HCT116 (cell line): ENCODE results near the gene STAT4.

ENCODE experiments used
- CTCF ChIP-seq, 3 experiments: fragments of 200-600 bp in 1 of 3; sonication (generic) in 1 of 3; IDR thresholded peaks in 2 of 3; conservative IDR thresholded peaks in 1 of 3; 2 replicates each; pipeline ENCODE4 v1.5.1; 2012 to 2017; ENCODE audit warnings: low read depth in 2 of 3, low read length in 2 of 3, antibody characterized with exemption in 1 of 3, borderline replicate concordance in 1 of 3, control low read depth in 1 of 3, mild to moderate bottlenecking in 1 of 3, mixed read lengths in 1 of 3, mixed run types in 1 of 3, moderate library complexity in 1 of 3; ENCODE audit not compliant: insufficient read depth in 1 of 3
- EZH2 ChIP-seq: fragments of 200-600 bp; sonication (generic); IDR thresholded peaks from 2 replicates; pipeline ENCODE4 v1.6.1; 2017; ENCODE audit warnings: antibody characterized with exemption, mixed run types
- JUND ChIP-seq: IDR thresholded peaks from 2 replicates; pipeline ENCODE4 v1.6.1; 2012
- MAX ChIP-seq: IDR thresholded peaks from 2 replicates; pipeline ENCODE4 v1.6.1; 2012
- POLR2A ChIP-seq: IDR thresholded peaks from 2 replicates; pipeline ENCODE4 v1.7.0; 2011; ENCODE audit warnings: borderline replicate concordance; ENCODE audit not compliant: insufficient read depth, insufficient read length; ENCODE audit errors: extremely low read depth
- POLR2AphosphoS5 ChIP-seq: IDR thresholded peaks from 2 replicates; pipeline ENCODE4 v1.6.1; 2011; ENCODE audit warnings: mild to moderate bottlenecking, low read depth, low read length, moderate library complexity
- RAD21 ChIP-seq: IDR thresholded peaks from 2 replicates; pipeline ENCODE4 v1.6.1; 2012; ENCODE audit warnings: low read depth, mild to moderate bottlenecking
- REST ChIP-seq: IDR thresholded peaks from 2 replicates; pipeline ENCODE4 v1.6.1; 2012; ENCODE audit warnings: low read depth
- SIN3A ChIP-seq: IDR thresholded peaks from 2 replicates; pipeline ENCODE4 v1.6.1; 2012; ENCODE audit warnings: low read depth
- SRF ChIP-seq: IDR thresholded peaks from 2 replicates; pipeline ENCODE4 v1.6.1; 2012; ENCODE audit warnings: low read depth
- YY1 ChIP-seq: IDR thresholded peaks from 2 replicates; pipeline ENCODE4 v1.6.1; 2011; ENCODE audit warnings: low read length, low read depth, moderate library complexity, mild to moderate bottlenecking; ENCODE audit not compliant: insufficient replicate concordance; ENCODE audit errors: extremely low read depth
- ZNF274 ChIP-seq: fragments of 200-500 bp; sonication (Bioruptor generic); IDR thresholded peaks from 2 replicates; pipeline ENCODE4 v1.6.1; 2014; ENCODE audit warnings: mild to moderate bottlenecking, low read depth, low read length, inconsistent platforms

- TF ChIP-seq SRF = no peak
- TF ChIP-seq CTCF (IDR thresholded peaks at IDR 0.05 in 2 of 3, conservative IDR thresholded peaks at IDR 0.05 in 1 of 3; ENCODE audit: borderline replicate concordance in 1 of 3, insufficient read depth in 1 of 3, low read depth in 2 of 3, low read length in 2 of 3) = no peak
- TF ChIP-seq JUND = no peak
- TF ChIP-seq EZH2 = no peak
- no peak for TF ChIP-seq POLR2AphosphoS5
- TF ChIP-seq ZNF274 = no peak
- no peak for TF ChIP-seq REST
- TF ChIP-seq SIN3A = no peak
- TF ChIP-seq YY1 = no peak
- TF ChIP-seq MAX = no peak
- no peak for TF ChIP-seq POLR2A
- no peak for TF ChIP-seq RAD21
Measured at GRCh38 chr2:191152482-191153240, 1.9 kb upstream of the STAT4 start.
